HG02588 (cell line): ENCODE measurements around the gene ADI1.
"Not testable (repeated sequence)": the region's sequence is repeated elsewhere in the genome, so short reads cannot be mapped to it uniquely, and the experiment has no call there.

ENCODE experiments used
- ATAC-seq: cut with Tn5 transposase; IDR thresholded peaks from one replicate; pipeline ENCODE4 v1.9.1; 2021; ENCODE audit warnings: mild to moderate bottlenecking, moderate library complexity; ENCODE audit not compliant: unreplicated experiment

The ADI1 gene

GRCh38 chr2:3494984-3495666 is 24.2 kb downstream of the ADI1 start:
- no peak for ATAC-seq

GRCh38 chr2:3493615-3494007 is 25.7 kb downstream of the ADI1 start:
- ATAC-seq = no peak

GRCh38 chr2:3492951-3493614 is 26.2 kb downstream of the ADI1 start:
- no peak for ATAC-seq

DNA sequence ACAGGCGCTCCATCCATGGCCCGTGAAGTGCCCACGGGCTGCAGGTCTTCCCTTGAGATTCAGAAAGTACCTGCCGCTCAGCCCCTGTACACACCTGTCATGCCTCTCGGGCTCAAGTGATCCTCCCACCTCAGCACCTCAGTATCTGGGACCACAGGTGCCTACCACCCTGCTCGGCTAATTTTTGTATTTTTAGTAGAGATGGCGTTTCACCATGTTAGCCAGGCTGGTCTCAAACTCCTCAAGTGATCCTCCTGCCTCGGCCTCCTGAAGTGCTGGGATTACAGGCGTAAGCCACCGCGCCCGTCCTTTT is 26.9 kb downstream of the ADI1 start:
- not testable (repeated sequence) for ATAC-seq

DNA sequence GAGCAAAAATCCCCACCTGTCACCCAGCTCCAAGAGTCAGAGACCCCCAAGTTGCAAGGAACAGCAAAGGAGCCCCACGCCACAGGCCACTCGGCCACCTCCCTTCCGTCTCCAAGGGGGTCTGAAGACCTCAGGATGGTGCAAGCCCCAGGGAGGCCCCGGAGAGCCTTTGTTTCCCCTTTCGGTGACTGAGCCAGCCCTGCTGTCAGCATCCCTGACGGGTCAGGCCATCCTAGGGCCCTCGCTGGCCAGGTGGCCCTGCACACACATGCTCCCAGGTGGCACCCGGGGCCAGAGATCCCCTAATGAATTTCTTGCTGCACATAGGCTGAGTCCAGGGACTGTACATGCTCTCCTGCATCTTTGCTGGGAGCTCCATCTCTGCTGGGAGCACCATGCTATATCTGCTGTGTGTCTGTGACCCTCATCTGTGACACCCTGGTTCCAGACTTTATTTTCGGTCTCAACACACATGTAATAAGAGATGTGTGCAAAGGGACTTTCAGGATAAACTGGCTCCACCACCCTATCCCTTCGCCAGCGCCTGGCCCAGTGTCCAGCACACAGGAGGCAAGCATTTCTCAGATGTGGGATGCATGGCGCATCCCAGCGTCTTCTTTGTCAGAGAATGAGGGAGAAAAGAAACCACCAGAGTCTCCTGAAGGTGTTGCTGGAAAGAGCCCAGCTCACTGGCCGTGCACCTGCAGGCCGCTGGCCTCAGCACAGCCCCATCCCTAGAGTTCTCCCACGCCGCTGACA is 27.4 kb downstream of the ADI1 start:
- no peak for ATAC-seq

GRCh38 chr2:3491306-3491705 is 28.0 kb downstream of the ADI1 start:
- no peak for ATAC-seq

DNA sequence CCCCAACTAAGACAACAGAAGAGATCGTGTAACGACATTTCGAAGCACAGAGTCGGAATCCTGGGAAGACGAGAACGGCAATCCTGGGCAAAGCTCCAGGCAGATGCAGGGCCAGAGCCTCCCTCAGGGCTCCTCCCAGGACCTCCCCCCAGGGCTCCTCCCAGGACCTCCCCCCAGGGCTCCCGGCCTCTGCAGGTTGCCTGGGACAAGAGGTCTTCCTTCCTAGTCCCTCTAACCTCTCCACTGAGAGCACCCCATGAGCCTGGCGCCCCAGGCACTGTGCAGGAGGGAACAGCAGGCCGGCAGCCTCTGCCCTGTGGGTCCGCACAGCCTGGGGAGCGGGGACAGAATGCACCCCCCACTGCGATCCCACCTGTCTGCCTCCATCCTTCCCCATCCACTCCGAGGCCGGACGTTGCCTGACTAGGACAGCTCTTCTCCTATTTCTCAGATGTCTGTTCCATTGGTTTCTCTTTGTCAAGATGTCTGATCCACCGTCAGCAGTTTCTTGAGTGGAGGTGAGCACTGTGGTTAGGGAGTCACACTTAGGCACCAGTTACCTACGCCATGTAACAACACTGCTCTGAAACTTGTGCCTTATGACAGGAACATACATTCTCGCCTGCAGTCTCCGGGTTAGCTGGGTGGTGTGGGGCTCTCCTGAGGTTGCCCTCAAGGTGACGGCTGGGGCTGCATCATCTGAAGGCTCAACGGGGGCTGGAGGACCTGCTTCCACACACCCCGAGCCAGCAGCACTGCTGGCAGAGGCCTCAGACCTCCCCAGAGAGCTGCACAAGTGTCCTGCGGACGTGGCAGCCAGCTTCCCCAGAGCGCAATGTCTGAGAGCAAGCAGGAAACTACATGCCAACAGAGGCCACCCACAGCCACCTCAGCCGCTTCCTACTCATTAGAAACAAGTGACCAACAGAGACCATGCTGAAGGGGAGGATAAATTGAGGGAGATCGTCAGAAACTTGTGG is 28.9 kb downstream of the ADI1 start:
- ATAC-seq = no peak

GRCh38 chr2:3489764-3490115 is 29.6 kb downstream of the ADI1 start:
- no peak for ATAC-seq

- no peak for ATAC-seq
These were observed 30.2 kb downstream of the ADI1 start for GRCh38 chr2:3488855-3489763.

- ATAC-seq = no peak
These were observed 31.2 kb downstream of the ADI1 start for GRCh38 chr2:3488061-3488531.

- ATAC-seq = no peak
These were observed 31.9 kb downstream of the ADI1 start for GRCh38 chr2:3487432-3487831.

GRCh38 chr2:3487028-3487425 is 32.3 kb downstream of the ADI1 start:
- ATAC-seq = no peak

DNA sequence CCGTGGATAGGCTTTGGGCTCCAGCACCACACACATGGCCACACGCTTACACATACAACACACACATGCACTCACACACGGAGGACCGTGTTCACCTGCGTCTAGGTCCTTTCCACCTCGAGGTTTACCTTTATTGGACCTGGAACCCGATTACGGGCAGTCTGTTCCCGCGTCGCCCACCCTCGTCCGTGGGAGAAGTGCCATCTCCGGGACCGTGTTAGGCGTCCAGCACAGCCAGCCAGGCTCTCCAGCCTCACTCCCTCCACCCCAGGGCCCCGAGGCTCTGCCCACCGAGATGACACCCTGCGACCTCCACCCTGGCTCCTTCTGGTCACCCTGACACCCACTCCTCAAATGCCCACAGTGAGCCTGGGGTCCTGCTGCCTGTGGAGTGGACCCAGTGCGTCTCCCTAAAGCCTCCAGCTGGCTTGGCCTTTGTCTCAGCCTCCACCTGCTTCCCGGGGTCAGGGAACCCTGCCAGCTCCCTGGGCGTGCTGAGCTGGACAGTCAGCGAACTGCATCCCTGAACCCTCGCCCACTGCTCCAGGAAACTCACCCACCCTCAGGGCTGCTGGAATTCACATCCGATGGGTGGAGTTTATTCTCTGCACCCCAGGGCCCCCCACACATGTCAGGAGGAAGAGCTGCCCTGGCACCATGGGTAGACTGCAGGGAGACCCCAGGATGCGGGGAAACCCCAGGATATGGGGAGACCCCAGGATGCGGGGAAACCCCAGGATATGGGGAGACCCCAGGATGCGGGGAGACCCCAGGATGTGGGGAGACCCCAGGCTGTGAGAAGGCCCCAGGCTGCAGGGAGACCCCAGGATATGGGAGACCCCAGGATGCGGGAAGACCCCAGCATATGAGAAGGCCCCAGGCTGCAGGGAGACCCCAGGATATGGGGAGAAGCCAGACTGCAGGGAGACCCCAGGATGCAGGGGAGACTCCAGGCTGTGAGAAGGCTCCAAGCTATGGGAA is 33.0 kb downstream of the ADI1 start:
- no peak for ATAC-seq

GRCh38 chr2:3485166-3485565 is 34.2 kb downstream of the ADI1 start:
- no peak for ATAC-seq

DNA sequence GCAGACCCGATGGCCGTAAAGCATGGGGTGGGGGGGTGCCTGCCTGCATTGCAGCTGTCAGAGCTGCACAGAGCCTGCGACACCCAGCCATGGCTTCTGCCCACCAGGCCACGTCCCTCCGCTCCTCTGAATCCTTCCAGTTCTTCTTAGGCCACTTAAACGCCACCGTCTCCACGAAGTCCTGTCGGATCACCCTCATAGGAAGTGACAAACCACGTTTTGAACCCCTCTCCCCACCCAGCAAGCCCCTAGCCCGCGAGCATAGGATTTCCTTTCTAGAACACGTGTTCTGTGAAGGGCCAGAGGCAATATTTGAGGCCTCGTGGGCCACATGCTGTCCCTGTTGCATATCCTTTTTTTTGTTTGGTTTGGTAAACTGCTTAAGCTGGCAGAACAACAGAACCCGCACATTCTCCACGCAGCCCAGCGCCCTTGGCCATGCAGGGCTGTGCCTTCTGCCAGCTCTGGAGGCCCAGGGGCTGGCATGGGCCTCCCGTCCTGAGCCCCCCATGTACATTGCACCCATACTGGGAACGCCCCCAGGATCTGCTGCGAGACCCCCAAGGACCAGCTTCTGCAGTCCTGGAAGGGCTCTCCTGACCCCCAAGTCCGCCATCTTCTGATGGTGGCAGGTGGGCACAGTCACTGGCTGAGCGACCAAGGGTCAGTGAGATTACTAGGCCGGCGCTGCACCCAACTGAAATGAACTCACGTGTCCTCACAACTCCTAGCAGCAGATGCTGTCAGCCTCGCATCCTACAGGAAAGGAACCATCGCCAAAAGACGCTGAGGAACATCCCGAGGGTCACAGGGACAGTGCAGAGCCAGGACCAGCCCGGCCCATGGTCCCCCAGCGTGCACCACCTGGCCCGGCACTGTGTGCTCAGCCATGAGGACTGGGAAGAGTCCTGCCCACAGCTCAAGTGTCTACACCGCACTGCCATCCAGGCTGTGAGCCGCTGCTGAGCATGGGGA is 35.1 kb downstream of the ADI1 start:
- no peak for ATAC-seq

DNA sequence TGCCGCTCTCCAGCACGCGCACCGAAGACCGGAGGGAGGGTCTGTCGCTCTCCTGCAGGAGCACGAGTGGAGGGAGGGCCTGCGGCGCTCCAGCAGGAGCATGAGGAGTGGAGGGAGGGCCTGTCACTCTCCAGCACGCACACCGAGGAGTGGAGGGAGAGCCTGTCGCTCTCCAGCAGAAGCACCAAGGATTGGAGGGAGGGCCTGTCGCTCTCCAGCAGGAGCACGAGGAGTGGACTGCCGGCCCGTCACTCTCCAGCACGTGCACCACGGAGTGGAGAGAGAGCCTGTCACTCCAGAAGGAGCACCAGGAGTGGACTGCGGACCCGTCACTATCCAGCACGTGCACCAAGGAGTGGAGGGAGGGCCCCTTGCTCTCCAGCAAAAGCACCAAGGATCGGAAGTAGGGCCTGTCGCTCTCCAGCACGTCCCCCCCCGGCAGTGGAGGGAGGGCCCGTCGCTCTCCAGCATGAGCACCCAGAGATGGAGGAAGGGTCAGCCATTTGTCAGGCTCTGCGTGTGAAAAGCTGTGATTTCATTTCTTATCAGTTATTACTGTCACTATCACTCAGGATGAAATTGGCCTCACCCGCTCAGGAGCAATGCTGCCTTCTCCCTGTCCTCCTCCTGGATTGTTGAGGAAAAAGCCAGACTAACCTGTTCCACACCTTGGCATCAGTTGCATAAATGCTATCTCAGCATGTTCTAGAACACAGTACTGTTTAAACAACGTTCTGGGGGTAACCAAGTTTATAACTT is 35.9 kb downstream of the ADI1 start:
- no peak for ATAC-seq

DNA sequence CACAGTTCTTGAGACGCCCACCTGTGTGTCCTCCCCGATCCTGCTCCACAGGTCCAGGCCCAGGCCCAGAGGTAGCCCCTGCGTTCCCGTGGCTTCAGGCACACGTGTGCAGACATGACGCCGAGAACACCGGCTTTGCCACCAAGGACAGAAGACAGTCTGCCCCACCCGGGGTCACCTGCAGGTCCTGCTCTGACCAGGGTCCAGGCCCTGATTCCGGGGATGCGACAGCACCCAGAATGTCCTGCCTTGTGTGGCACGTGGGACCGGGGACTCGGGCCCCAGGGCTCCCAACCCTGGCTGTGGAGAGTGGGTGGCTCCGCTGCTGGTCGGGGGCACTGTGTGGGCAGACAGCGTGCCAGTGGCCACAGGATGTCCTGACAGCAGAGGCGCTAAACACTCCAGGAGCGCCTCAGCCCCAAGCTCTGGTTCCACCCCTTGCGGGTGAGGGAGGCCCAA is 36.9 kb downstream of the ADI1 start:
- no peak for ATAC-seq
